HUES6 (cell line): ENCODE measurements around the gene AFF3.
"Not testable (repeated sequence)": the region's sequence is repeated elsewhere in the genome, so short reads cannot be mapped to it uniquely, and the experiment has no call there.

Experiments
- H3K27ac ChIP-seq: 2 replicates; pipeline ENCODE4 v1.7.0; 2013; ENCODE audit warnings: low read depth, mild to moderate bottlenecking, low read length, inconsistent platforms
- H3K27me3 ChIP-seq: 2 replicates; pipeline ENCODE4 v1.6.1; 2013; ENCODE audit warnings: low read length; ENCODE audit not compliant: control insufficient read depth, insufficient read depth
- H3K36me3 ChIP-seq: 2 replicates; pipeline ENCODE4 v1.6.1; 2013; ENCODE audit warnings: low read length; ENCODE audit not compliant: control insufficient read depth, insufficient read depth
- H3K4me1 ChIP-seq: 2 replicates; pipeline ENCODE4 v1.6.1; 2013; ENCODE audit warnings: low read length; ENCODE audit not compliant: control insufficient read depth, insufficient read depth
- H3K4me3 ChIP-seq: 2 replicates; pipeline ENCODE4 v1.5.1; 2013; ENCODE audit warnings: low read depth, low read length
- H3K9ac ChIP-seq: one replicate; pipeline ENCODE4 v1.6.1; 2013; ENCODE audit warnings: mild to moderate bottlenecking, low read length
- H3K9me3 ChIP-seq: 2 replicates; pipeline ENCODE4 v1.6.1; 2013; ENCODE audit warnings: low read depth, low read length; ENCODE audit not compliant: control insufficient read depth, insufficient read depth

Gene AFF3

GRCh38 chr2:100179806-100180205 lies 37.4 kb upstream of the AFF3 start:
- Histone ChIP-seq H3K27me3 (peaks cover 37% of the 10 kb centered on the region), H3K36me3 (no peaks in the 10 kb centered on the region), H3K27ac (no peak overlapping the region), H3K9ac (no peak overlapping the region), H3K4me3 (no peak overlapping the region), H3K4me1 (peaks cover 20% of the 10 kb centered on the region), H3K9me3 (no peaks in the 10 kb centered on the region)

- no peaks in the 10 kb centered on the region for H3K9me3 ChIP-seq
- no peak overlapping the region for H3K4me3 ChIP-seq
- peaks cover 20% of the 10 kb centered on the region for H3K4me1 ChIP-seq
- H3K9ac ChIP-seq = no peak overlapping the region
- peaks cover 28% of the 10 kb centered on the region for H3K27me3 ChIP-seq
- no peaks in the 10 kb centered on the region for H3K36me3 ChIP-seq
- no peak overlapping the region for H3K27ac ChIP-seq
Measured at GRCh38 chr2:100178864-100179263, 36.5 kb upstream of the AFF3 start.

GRCh38 chr2:100178085-100178788 lies 35.8 kb upstream of the AFF3 start:
- peaks cover 22% of the 10 kb centered on the region for H3K27me3 ChIP-seq
- peaks cover 16% of the 10 kb centered on the region for H3K4me1 ChIP-seq
- H3K36me3 ChIP-seq = no peaks in the 10 kb centered on the region
- no peak overlapping the region for H3K27ac ChIP-seq
- H3K9me3 ChIP-seq = no peaks in the 10 kb centered on the region
- no peak overlapping the region for H3K9ac ChIP-seq
- no peak overlapping the region for H3K4me3 ChIP-seq

GRCh38 chr2:100176925-100177324 lies 34.5 kb upstream of the AFF3 start:
- Histone ChIP-seq H3K4me1 (peaks cover 3% of the 10 kb centered on the region), H3K9me3 (no peaks in the 10 kb centered on the region), H3K4me3 (no peak overlapping the region), H3K27me3 (peaks cover 14% of the 10 kb centered on the region; the same call in 1 of the 2 replicates), H3K9ac (no peak overlapping the region), H3K36me3 (no peaks in the 10 kb centered on the region), H3K27ac (no peak overlapping the region)

GRCh38 chr2:100174026-100174431 lies 31.6 kb upstream of the AFF3 start:
- H3K4me3 ChIP-seq = no peak overlapping the region
- no peaks in the 10 kb centered on the region for H3K36me3 ChIP-seq
- no peaks in the 10 kb centered on the region for H3K9me3 ChIP-seq
- no peak overlapping the region for H3K27ac ChIP-seq
- no peaks in the 10 kb centered on the region for H3K27me3 ChIP-seq
- H3K9ac ChIP-seq = no peak overlapping the region
- no peaks in the 10 kb centered on the region for H3K4me1 ChIP-seq

- H3K4me3 ChIP-seq = no peak overlapping the region
- peaks cover 10% of the 10 kb centered on the region; the same call in 1 of the 2 replicates for H3K9me3 ChIP-seq
- no peaks in the 10 kb centered on the region for H3K27me3 ChIP-seq
- H3K36me3 ChIP-seq = no peaks in the 10 kb centered on the region
- no peak overlapping the region for H3K9ac ChIP-seq
- no peak overlapping the region for H3K27ac ChIP-seq
- H3K4me1 ChIP-seq = no peaks in the 10 kb centered on the region
Measured at GRCh38 chr2:100166701-100167100, 24.3 kb upstream of the AFF3 start.

- H3K4me3 ChIP-seq = no peak overlapping the region
- H3K9me3 ChIP-seq = peaks cover 16% of the 10 kb centered on the region
- no peak overlapping the region for H3K27ac ChIP-seq
- H3K27me3 ChIP-seq = no peaks in the 10 kb centered on the region
- no peaks in the 10 kb centered on the region for H3K4me1 ChIP-seq
- no peaks in the 10 kb centered on the region for H3K36me3 ChIP-seq
- no peak overlapping the region for H3K9ac ChIP-seq
Measured at GRCh38 chr2:100163605-100164004, 21.2 kb upstream of the AFF3 start.

- Histone ChIP-seq H3K9ac (no peak overlapping the region), H3K4me1 (no peaks in the 10 kb centered on the region), H3K36me3 (no peaks in the 10 kb centered on the region), H3K9me3 (peaks cover 27% of the 10 kb centered on the region), H3K4me3 (no peak overlapping the region), H3K27me3 (no peaks in the 10 kb centered on the region), H3K27ac (no peak overlapping the region)
Measured at GRCh38 chr2:100161945-100162620, 19.7 kb upstream of the AFF3 start.

- H3K9ac ChIP-seq = no peak overlapping the region
- H3K27me3 ChIP-seq = no peaks in the 10 kb centered on the region
- H3K9me3 ChIP-seq = peaks cover 29% of the 10 kb centered on the region
- H3K4me3 ChIP-seq = no peak overlapping the region
- no peak overlapping the region for H3K27ac ChIP-seq
- H3K36me3 ChIP-seq = no peaks in the 10 kb centered on the region
- H3K4me1 ChIP-seq = no peaks in the 10 kb centered on the region
Measured at GRCh38 chr2:100160396-100160795, 18.0 kb upstream of the AFF3 start.

GRCh38 chr2:100151832-100152231 lies 9.4 kb upstream of the AFF3 start:
- H3K4me3 ChIP-seq, H3K36me3 ChIP-seq, H3K4me1 ChIP-seq, H3K27ac ChIP-seq, H3K9ac ChIP-seq, H3K27me3 ChIP-seq, H3K9me3 ChIP-seq: not testable (repeated sequence)

- H3K4me3 ChIP-seq = no peak overlapping the region
Measured at GRCh38 chr2:100151310-100151709, 8.9 kb upstream of the AFF3 start.

More at GRCh38 chr2:100151310-100151709, 8.9 kb upstream of the AFF3 start:
- no peaks in the 10 kb centered on the region for H3K9me3 ChIP-seq
- no peak overlapping the region for H3K27ac ChIP-seq
- H3K9ac ChIP-seq = no peak overlapping the region
- H3K4me1 ChIP-seq = no peaks in the 10 kb centered on the region
- H3K27me3 ChIP-seq = no peaks in the 10 kb centered on the region
- H3K36me3 ChIP-seq = no peaks in the 10 kb centered on the region
